Germinal center (tissue), 1 donor: ENCODE measurements around the gene POPDC2.
A peak's percentile ranks its signal among the peaks of the same experiment; 100 is the strongest.

Experiments used
- DNase-seq: peaks from one replicate; pipeline ENCODE4 v3.0.0; 2012; ENCODE audit warnings: mixed read lengths, low spot score

The POPDC2 gene

DNA sequence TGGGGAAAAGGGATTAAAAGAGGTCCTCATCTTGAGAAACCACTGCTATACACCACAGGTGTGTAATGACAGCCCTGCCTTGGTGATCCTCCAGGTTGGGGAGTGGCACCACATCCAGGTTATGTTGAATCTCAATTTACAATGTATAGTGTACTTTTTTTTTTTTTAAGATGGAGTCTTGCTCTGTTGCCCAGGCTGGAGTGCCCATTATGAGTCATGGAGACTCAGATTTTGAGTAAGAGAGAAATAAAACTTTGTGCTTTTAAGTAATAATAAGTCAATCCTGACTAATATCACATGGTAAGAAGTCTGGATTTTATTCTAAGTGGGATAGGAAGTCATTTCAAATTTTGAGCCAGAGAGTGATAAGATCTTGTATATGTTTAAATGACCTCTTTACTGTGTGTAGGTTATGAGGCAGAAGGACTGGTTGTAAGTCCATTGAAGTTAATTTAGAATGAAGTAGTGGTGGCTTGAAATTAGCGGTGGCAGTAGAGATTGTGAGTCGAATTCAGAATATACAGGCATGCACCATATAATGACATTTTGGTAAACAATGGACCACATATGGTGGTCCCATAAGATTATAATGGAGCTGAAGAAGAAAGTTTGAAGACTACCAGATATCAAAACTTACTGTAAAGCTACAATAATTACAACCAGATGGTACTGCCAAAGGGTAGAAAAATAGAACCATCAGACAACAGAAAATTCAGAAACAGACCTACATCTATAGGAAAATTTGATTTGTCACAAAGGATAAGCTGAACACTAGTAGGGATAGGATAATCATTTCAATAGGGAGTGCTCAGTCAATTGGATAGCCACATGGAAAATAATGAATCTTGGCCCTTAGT is 20.7 kb downstream of the POPDC2 start:
- DNase-seq = no peak

DNA sequence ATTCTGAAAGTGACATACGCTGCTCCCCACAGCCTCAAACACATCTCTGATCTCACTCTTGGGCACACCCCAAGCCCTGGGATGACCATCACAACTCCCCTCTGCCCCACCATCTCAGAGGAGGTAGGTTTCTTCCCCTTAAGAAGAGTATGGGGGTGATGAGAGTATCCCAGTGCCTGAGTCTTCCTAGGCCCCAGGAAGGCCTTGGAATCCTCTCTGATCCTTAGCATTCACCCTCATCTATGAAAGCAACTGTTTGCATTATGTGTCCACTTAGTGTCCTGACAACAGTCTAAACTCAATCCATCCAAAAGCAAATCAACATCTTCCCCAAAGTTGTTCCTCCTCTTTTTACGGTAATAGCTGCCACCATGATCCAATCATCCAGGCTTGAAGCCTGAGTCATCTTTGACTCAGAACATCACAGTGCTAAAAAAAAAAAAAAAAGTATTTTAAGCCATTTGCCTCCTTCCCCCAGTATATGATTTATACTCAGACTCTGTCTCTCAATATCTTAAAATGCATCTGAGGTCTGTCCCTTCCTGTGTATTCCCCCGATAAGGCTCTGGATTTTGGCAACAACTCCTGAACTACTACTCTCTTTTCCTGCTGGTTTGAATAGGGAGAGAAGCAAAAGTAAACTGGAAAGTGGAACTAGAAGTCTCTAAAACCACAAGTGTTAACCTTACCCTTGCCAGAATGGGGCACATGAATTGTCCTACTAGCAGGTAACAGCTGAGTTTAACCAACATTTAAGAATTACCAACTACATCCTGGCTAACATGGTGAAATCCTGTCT is 22.5 kb downstream of the POPDC2 start:
- peak; percentile 35 for DNase-seq

DNA sequence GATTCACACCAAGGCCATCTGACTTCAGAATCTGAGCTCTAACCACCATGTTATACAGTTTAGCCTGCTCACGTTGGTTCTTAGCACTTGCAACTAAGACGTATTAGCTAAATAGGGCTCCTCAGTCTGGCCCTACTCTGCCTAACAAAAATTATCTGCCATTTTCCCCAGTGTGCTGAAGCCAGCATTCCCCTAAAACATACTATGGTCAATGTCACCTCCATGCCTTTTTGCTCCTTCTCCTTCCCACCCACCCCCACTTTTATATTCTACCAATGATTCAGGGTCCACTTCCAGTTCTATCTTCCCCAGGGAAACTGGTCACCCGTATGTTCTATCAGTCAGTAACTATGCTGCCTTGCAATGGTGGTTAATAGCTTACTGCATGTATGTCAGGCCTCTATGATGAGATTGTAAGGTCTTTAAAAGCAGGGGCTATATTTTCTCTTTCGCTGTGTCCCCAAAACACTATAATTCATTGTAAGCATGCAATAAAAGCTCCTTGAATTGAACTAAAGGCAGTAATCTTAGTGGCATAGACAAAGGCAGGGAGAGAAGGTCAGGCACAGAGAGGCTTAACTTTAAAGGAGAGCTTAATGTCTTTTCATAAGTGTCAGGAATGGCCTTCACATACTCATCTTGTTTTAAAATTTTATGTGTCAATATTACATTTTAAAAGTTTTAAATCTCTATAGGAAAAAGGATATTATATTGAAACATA is 23.3 kb downstream of the POPDC2 start:
- no peak for DNase-seq

DNA sequence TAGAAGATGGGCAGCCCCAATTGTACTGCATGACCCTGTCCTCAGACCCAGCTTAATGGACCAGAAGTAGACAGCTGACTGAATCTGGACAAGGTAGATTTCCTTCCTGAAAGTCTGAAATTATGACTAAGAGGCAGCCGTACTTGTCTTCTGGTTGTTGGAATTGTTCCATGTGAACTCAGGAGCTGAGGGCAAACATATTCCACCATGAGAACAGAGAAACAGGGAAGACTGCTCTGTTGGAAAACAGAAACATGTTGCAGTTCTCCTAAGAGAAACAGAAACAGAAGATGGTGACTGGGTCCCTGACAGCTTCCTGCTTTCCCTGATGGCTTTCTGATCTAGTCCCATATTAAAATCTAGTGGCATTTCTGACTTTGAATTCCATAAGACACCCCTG is 24.1 kb downstream of the POPDC2 start:
- no peak for DNase-seq

DNA sequence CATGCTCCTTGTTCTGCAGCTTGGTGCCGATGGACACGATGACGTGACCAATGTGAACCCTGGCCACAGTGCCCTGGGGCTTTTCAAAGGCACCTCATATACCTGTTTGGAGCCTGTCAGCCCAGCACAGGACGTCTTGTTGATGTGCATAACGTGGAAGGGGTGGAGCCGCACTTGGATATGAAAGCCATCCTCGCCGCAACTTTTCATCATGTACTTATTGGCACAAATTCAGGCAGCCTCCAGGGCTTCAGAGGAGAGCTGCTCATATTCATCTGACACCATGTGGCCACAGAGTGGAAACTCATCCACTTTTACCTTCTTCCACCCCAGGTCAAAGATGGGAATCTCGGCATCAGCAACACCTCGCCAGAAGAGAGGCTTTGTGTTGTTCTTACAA is 24.7 kb downstream of the POPDC2 start:
- DNase-seq = no peak

DNA sequence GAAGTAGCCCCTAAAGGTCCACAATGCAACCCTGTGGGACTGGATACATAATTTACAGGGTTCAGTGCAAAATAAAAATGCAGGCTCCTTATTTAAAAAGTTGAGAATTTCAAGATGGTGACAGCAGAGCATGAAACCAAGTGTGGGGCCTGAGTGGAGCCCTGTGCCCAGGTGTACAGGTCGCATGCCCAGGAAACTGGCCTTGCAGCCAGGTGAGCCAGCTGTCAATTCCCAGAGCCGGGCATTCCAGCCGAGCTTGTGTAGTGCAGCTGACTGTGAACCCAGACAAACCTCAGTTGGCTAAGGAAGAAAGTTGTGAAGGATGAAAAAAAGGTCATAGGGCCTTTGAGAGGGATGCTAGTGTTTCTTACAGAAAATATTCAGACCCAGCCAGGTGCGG is 27.6 kb downstream of the POPDC2 start:
- DNase-seq = no peak

DNA sequence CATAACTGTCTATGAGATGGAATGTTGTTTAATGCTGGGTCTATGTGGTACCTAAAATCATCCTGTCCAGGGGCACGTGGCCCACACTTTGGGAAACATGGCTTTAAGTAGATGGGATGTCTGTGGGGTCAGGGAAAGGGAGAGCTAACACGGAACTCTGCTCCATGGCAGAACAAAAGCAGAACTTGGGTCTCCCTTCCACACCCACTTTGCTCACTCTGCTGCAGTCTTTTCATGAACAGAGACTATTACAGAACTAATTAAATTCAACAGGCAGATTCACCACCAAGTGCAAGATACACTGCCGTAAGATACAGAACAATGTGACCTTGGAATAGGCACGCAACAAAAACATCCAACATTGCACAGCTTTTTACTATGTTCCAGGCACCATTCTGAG is 28.2 kb downstream of the POPDC2 start:
- no peak for DNase-seq

DNA sequence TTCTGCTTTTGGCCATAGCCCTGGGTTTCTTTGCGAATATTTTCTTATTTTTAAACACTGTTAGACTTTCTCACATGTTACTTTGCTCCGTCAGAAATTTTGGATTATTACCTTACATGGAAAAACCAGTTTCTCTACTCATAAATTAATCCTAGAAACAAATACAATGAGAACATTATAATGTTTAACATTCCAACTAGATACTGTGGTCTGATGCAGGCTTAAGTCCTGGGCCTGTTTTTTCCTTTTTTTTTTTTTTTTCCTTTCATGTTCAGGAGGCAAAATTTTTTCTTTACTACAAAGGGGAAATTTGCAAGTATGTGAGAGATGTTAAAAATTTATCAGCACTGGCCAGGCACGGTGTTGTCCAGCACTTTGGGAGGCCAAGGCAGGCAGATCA is 28.9 kb downstream of the POPDC2 start:
- no peak for DNase-seq

DNA sequence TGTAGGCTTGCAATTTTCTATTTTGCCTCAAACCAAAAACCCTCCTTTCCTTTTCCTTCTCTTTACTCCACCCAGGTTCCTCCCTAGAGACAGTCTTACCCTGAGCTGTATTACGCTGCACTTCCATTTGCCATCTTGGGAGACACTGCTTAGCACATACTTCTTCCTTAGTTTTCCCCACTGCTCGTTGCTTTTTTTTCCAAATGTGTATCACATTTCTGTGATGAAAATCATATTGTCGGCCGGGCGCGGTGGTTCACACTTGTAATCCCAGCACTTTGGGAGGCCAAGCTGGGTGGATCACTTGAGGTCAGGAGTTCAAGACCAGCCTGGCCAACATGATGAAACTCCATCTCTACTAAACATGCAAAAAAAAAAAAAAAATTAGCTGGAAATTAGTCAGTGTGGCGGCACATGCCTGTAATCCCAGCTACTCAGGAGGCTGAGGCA is 29.5 kb downstream of the POPDC2 start:
- DNase-seq = no peak

DNA sequence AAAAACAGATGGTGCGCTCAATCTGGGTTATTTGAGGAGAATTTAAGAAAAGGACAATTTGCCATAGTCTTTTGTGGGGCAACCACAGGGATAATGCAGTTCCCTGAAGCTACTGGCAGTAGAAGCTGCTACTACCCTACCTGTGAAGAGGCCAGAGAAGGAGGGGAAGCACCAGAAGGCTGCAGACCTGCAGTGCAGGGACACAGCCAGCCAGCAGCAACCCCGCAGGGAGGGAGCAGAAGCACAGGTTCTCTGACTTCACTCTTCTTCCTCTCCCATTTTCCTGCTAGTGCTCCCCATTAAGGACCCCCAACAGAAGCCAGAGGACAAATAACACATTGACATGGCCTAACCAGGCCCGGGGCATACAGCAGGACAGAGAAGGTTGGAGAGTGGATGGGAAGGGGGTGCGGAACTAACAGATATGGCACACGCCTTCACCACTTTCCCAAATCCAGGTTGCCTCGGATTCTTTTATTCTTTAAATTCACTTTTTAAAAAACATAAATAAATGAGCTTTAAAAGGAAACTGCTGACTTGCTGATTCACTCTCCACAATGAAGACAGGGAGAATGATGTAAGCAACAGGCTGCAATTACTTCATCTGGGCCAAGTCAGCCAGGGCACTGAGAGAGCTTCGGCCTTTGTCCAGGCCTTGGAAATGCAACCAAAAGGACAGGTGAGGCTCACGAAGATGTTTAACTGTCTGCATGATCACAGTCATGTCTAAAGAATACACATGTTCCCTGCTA is 30.1 kb downstream of the POPDC2 start:
- no peak for DNase-seq

DNA sequence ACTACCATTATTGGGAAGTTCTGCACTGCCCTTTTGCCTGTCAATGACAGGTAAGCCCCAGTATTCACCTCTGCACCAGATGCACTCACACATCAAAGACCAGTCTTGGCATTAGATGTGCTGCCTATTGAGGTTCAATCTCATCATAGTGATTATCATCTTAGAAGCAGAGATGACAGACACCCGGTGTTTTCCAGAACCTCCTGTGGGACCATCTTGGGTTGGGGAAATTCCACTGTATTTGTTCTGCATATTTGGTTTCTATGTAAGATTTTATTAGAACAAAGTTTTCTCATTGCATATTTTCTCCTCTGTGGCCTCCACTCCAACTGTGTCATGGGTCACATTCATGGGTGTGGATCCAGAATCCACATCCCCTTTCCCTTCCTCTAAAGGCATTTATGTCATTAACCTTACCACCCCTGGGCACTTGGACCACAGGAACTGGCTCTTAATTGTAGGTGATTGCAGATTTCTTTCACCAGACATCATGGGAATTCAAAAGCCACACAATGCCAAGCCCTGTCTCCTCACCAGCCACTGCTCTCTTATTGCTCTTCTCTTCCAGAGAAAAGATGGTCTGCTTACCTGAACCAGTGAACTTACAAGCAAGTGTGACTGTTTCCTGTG is 31.5 kb downstream of the POPDC2 start:
- peak; percentile 19 for DNase-seq

DNA sequence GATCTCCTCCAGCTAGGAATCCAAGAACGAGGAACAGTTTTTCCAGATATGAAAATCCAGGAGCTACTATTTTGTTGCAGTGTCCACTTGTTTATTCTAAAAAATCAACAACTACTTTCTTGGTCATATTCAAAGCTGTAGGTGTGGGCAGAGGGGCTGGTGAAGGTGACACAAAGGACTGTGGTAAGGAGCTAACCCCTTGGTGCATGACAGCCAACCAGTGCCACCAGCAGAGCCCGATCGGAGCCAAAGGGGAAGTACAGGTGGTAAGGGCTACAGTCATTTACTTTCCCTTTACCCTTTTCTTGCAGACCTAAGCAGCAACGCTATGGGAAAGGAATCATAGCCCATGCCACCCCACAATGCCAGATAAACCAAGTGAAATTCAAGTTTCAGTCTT is 32.0 kb downstream of the POPDC2 start:
- DNase-seq = peak; percentile 82

DNA sequence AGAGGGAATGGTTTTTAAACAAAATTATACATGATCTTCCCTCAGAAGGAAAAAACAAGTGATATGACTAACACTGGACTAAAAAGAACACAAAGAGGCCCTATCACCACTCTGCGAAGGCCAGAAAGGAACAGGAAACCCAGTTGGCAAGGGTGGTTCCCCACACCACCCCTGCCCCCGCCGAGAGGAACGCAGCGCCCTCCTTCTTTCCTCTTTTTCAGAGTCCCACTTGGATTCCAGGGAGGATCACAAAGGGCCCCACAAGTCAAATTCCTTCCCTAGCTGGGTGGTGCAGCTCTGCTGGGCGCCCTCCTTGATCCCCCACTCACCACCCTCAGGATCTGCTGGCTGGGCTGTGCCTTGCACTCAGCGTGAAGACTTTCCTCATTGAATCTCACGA is 32.9 kb downstream of the POPDC2 start:
- peak; percentile 62 for DNase-seq

DNA sequence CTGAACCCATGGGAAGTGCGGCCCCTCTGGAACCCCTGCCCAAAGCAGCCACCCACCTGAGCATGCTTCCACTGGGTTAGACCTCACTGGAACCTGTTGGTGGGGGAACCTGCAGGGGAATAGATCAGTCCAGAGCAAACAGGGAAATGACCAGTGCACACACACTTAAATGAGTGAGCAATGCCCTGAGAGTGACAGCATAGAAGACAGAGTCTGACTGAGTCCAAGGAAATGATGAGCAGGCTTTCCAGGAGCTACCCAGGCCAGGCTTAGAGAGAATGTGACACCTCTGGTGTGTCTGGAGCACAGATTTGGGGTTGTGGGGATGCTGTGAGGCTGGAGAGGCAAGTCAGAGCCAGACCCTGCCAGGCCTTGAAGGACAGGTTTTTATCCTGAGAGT is 34.2 kb downstream of the POPDC2 start:
- DNase-seq = no peak

DNA sequence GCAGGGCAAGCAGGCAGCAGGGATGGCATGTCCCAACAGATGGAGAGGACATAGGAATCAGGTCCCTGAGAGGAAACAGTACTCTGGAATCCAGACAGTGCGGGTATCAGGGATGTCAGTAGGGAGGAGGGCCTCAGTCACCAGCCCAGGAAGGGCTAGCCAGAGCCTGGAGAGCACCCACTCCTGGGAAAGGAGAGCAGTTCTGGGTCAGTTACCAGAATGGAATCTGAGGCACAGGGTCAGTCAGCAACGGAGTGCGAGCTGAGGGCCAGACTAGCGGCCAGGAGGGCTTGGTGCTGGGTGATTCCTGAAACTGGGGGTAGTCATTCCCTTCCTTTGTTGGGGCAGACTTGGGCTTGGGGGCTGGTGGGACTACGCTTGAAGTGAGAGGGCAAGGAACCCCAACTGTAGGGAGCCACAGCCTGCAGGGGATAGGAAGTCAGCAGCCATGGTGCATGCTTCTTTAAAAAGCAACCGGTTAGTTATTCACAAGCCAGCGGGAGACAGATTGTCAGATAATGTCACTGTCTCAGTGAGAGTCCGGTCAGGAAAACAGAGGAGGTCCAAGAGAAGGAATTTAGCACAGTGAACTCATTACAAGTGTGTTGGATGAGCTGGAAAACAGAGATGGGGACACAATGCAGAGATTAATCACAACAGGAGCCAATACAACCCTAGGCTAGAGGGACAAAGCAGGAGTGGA is 34.8 kb downstream of the POPDC2 start:
- no peak for DNase-seq

DNA sequence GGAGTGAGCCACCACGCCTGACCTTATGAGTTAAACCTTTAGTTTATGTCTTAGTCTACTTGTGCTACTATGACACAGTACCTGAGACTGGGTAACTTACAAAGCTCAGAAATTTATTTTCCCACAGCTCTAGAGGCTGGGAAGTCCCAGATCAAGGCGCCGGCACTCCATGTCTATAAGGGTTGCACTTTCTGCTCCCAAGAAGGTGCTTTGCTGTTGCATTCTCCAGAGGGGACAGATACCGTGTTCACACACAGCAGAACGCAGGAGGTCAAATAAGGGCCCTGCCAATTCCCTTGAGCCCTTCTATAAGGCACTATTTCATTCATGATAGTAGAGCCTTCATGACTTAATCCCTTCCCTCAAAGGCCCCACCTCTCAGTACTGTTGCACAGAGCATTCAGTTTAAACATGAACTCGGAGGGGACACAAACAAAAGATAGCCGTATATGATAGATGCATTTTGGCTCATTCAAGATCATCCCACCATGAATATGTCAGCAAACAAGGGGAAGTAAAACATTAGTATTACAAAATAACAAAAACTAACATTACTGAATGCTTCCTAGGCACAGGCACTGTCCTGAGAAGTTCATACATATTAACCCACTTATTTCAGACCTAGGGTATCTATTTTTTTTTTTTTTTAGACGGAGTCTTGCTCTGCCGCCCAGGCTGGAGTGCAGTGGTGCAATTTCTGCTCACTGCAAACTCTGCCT is 36.2 kb downstream of the POPDC2 start:
- no peak for DNase-seq

DNA sequence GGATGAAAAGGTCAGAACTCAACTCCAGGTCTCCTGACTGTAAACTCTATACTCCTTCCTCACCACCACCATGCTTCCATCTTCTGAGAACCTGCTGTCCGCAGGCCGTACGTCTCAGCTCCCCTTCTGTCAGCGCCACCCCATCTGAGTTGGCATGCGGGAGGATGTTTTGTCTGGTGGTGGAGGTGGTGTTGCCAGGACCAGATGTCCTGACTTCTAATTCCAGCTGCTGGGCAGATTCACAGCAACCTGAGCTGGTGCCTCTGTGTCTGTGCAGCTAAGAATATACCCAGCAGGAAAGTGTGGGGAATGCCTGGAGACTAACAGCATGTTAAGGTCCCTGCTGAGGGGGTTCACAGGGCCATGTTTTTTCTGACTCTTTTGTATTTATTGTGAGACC is 39.5 kb downstream of the POPDC2 start:
- no peak for DNase-seq

DNA sequence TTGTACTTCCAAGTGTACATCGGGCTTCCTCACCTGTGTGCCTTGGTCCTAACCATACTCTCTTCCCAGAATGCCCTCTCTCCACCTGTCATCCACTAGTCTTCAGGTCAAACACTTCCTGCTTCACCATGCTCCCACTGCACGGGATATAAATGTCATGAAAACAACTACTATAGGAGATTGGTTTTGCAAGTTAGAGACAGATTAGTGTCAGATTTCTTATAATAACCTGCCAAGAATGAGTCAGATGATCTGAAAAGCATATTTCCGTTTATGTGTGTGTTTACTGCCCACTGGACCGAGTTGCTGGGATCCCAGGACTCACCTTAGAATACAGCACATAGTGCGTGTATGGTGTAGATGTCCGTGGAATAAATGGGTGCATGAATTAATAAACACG is 41.3 kb downstream of the POPDC2 start:
- DNase-seq = no peak

DNA sequence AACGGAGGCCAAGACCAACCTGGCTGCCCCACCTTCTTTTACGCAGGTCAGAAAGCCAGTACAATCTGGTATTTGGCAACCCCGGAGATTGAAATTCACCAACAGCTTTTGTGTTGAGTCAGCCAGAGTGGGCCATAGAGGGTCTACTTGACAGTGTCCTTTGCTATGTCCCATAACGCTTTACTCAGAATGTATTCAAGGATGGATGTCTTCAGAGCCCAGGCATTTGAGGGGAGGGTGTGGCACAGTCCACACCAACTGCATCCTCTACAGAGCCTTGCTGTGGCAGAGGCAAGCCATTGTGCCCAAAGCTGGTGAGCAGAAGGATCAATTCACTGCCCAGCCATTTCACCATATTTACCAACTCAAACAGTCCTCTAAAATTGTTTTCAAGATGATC is 44.3 kb downstream of the POPDC2 start:
- no peak for DNase-seq

DNA sequence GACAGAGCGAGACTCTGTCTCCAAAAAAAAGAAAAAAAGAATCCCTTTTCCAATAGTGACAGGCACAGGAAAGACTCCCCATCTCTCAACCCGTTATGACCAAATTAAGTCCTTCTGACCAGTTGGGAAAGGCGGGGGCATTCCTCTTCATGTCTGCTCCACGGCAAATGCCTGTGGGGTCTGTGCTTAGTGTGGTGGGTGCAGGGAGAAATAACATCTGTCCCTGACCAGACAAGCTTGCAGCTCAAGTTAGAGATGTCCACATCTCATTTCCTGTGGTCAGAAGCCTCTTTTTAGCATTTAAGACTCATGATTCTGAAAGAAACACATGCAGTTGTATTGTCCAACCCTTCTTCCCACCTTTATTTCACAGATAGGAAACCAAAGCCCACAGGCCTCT is 46.5 kb downstream of the POPDC2 start:
- no peak for DNase-seq
